GM10266 (cell line): ENCODE results near the gene PTPRH.
A peak's percentile ranks its signal among the peaks of the same experiment; 100 is the strongest.

Source experiments
- DNase-seq: peaks from one replicate; pipeline ENCODE4 v3.0.0; 2012; ENCODE audit errors: extremely low spot score
- TF ChIP-seq, protein P1 (sequence below): IDR thresholded peaks from 2 replicates; pipeline ENCODE4 v1.5.1; 2012; ENCODE audit warnings: mild to moderate bottlenecking, low read depth; ENCODE audit not compliant: control insufficient read depth, insufficient read depth; ENCODE audit errors: missing control alignments

Gene PTPRH

DNA sequence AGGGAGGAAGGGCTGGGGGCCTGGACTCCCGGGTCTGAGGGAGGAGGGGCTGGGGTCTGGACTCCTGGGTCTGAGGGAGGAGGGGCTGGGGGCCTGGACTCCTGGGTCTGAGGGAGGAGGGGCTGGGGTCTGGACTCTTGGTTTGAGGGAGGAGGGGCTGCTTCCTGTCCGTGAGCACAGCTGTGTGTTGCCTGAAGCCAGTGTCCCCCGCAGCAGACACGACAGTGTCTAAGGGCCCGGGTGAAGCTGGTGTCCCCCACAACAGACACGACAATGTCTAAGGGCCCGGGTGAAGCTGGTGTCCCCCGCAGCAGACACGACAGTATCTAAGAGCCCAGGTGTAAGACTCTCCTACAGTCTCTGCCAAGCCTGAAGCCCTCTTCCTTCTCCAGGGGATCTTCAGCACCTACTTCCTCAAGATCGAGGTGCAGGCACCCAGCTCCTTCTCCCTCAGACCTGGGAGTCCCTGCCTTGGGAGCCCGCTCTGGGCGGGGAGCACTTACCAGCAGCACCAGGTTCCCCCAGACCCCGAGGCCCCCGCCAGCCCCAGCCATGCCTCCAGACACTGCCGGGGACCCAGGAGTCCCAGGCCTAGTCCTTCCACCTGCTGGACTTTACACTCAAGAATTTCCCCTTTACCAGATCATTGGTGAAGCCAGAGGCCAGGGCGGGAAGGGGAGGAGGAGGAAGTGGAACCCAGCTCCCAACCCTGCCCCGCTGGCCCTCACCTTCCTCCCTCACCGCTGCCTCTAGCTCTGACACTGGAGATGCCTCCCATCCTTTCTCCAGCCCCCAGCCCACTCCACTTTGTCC is at the start of gene PTPRH:
Gene PTPRH (minus strand): TSS at position 622 of the 813 bp plus-strand sequence. CDS start 68 bp downstream, at position 554.
- TF ChIP-seq, protein P1, sequence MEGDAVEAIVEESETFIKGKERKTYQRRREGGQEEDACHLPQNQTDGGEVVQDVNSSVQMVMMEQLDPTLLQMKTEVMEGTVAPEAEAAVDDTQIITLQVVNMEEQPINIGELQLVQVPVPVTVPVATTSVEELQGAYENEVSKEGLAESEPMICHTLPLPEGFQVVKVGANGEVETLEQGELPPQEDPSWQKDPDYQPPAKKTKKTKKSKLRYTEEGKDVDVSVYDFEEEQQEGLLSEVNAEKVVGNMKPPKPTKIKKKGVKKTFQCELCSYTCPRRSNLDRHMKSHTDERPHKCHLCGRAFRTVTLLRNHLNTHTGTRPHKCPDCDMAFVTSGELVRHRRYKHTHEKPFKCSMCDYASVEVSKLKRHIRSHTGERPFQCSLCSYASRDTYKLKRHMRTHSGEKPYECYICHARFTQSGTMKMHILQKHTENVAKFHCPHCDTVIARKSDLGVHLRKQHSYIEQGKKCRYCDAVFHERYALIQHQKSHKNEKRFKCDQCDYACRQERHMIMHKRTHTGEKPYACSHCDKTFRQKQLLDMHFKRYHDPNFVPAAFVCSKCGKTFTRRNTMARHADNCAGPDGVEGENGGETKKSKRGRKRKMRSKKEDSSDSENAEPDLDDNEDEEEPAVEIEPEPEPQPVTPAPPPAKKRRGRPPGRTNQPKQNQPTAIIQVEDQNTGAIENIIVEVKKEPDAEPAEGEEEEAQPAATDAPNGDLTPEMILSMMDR = no peak
- DNase-seq = no peak

DNA sequence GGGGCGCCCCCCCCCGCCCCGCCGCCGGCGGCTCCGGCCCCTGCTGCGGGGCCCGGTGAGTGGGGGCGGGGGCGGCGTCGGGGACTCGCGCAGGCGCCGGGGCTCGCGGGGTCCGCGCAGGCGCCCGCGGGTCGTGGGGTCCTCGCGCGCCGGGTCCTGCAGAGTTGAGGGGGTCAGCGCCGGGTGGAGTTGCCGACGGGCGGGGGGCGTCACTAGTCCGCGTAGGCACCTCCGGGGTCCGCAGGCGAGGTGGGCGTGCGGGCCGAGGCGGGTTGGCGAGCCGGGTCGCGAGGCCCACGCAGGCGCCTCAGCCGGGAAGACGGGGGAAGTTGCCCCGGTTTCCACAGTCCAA is 49.2 kb upstream of the PTPRH start:
- peak; percentile 80 for DNase-seq
- TF ChIP-seq, protein P1 = no peak

DNA sequence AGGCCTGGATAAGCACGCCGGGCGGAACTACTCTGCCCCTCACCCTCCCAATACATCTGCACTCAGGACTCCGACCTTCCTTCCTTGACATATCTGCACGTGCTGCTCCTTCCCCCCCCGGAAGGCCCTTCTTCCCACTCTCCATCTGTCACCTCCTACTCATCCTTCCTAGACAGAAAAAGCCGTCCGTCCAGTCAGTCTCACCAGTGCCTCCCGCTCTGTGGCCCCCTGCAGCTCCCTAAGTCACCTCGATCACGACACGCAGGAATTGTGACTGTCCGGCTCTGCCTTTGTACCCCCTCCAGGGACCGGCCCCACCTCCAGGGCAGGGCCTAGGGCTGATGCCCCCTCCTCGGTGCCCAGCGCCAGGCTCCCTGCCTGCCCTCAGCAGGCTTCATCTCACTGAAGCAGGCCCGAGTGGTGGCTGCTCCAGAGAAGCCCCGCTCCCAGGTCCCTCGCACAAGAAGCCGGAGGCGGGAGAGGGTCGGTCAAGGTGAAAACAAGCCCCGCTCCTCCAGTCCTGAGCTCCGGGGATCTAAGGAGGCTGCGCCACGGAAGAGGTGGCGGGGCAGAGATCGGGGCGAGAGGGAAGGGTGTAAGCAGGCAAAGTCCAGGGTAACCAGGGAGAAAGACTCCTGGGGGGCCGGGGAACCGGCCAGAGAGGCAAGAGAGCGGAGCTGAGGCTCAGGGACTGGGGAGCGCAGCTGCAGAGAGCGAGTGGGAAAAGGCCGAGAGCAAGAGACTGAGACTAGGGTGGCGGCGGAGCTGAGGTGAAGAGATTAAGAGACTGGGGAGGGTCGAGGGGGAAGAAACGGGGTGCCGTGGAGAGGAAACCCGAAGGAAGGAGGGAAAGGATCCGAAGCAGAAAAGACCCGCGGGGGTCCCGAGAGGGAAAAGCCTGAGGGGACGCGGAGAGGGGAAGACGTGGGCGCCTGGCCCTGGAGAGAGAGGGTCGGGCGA is 48.4 kb upstream of the PTPRH start:
- TF ChIP-seq, protein P1 = no peak
- DNase-seq = peak; percentile 44

- DNase-seq = no peak
These were observed 47.5 kb upstream of the PTPRH start for GRCh38 chr19:55256562-55257460.

GRCh38 chr19:55255618-55256423 is 46.5 kb upstream of the PTPRH start:
- DNase-seq = peak; percentile 66
- TF ChIP-seq, protein P1 = no peak

More at GRCh38 chr19:55256562-55257460, 47.5 kb upstream of the PTPRH start:
- TF ChIP-seq, protein P1 = no peak

DNA sequence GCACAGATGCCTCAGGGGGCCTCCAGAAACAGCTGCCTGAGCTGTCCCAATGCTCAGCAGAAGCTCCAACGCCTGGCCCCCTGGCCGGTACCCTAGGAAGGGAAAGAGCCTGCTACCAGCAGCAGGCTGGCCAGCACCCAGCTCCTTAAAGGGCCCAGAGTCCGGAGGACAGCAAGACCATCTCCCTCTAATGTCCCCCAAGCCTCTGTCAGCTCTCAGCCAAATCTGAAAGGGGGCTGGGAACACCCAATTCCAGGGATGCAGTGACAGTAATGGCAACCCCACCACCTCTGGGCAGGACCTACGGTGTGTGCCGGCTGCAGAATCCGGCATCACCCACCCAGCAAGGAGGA is 45.3 kb upstream of the PTPRH start:
- no peak for DNase-seq
- TF ChIP-seq, protein P1 = no peak
